Measurements from ENCODE around the gene IGSF1.
"Not testable (repeated sequence)": the region's sequence is repeated elsewhere in the genome, so short reads cannot be mapped to it uniquely, and the experiment has no call there.

The IGSF1 gene

GRCh38 chrX:131271826-131272225, 17.3 kb downstream of the IGSF1 start:
- DNase-seq (ENCODE audit: low read depth) = no peak

- DNase-seq (ENCODE audit: low read depth) = no peak
These were observed 17.8 kb downstream of the IGSF1 start for GRCh38 chrX:131271274-131271673.

- DNase-seq (ENCODE audit: low read depth) = no peak
These were observed 19.0 kb downstream of the IGSF1 start for GRCh38 chrX:131270080-131270479.

GRCh38 chrX:131264665-131265064, 24.4 kb downstream of the IGSF1 start:
- no peak for DNase-seq (ENCODE audit: low read depth)

- DNase-seq (ENCODE audit: low read depth) = no peak
These were observed 25.1 kb downstream of the IGSF1 start for GRCh38 chrX:131264053-131264452.

GRCh38 chrX:131262738-131263679, 26.1 kb downstream of the IGSF1 start:
- DNase-seq (ENCODE audit: low read depth) = no peak

- DNase-seq (ENCODE audit: low read depth) = no peak
These were observed 26.9 kb downstream of the IGSF1 start for GRCh38 chrX:131262200-131262599.

GRCh38 chrX:131257367-131257766, 31.7 kb downstream of the IGSF1 start:
- no peak for DNase-seq (ENCODE audit: low read depth)

- DNase-seq (ENCODE audit: low read depth) = not testable (repeated sequence)
These were observed 37.9 kb downstream of the IGSF1 start for GRCh38 chrX:131250984-131251738.

GRCh38 chrX:131239057-131239456, 50.0 kb downstream of the IGSF1 start:
- DNase-seq (ENCODE audit: low read depth) = no peak

- no peak for DNase-seq (ENCODE audit: low read depth)
These were observed 51.7 kb downstream of the IGSF1 start for GRCh38 chrX:131237363-131237762.

- DNase-seq (ENCODE audit: low read depth) = no peak
These were observed 53.1 kb downstream of the IGSF1 start for GRCh38 chrX:131235768-131236545.

GRCh38 chrX:131227608-131228007, 61.5 kb downstream of the IGSF1 start:
- no peak for DNase-seq (ENCODE audit: low read depth)

- no peak for DNase-seq (ENCODE audit: low read depth)
These were observed 62.5 kb downstream of the IGSF1 start for GRCh38 chrX:131226591-131226990.

- DNase-seq (ENCODE audit: low read depth) = no peak
These were observed 64.0 kb downstream of the IGSF1 start for GRCh38 chrX:131225078-131225477.
